Neuronal stem cell (in vitro differentiated cells): ENCODE measurements around the gene RABL6. TPM values are rescaled to one million over a fixed set of nuclear protein-coding genes. Genes with fewer than 3 reads are reported as not detected.

ENCODE experiments used
- DNase-seq: peaks from one replicate; pipeline ENCODE4 v3.0.0-alpha.2; 2013; ENCODE audit warnings: low spot score
- H2AFZ ChIP-seq: one replicate; pipeline ENCODE4 v1.6.1; 2013; ENCODE audit warnings: mild to moderate bottlenecking, low read length, inconsistent platforms
- H2AK5ac ChIP-seq: 2 replicates; pipeline ENCODE4 v1.6.1; 2013; ENCODE audit warnings: low read depth, mild to moderate bottlenecking, inconsistent platforms, low read length, moderate library complexity, mixed read lengths
- H2BK120ac ChIP-seq: 2 replicates; pipeline ENCODE4 v1.6.1; 2013; ENCODE audit warnings: low read depth, mild to moderate bottlenecking, inconsistent platforms, low read length, moderate library complexity, mixed read lengths
- H2BK12ac ChIP-seq: one replicate; pipeline ENCODE4 v1.6.1; 2013; ENCODE audit warnings: low read length, inconsistent platforms
- H2BK15ac ChIP-seq: 2 replicates; pipeline ENCODE4 v1.6.1; 2013; ENCODE audit warnings: mild to moderate bottlenecking, low read length, inconsistent platforms, mixed read lengths
- H2BK5ac ChIP-seq: one replicate; pipeline ENCODE4 v1.6.1; 2013; ENCODE audit warnings: inconsistent platforms, mild to moderate bottlenecking, low read length, moderate library complexity
- H3K14ac ChIP-seq: one replicate; pipeline ENCODE4 v1.6.1; 2013; ENCODE audit warnings: low read length, inconsistent platforms
- H3K18ac ChIP-seq: 2 replicates; pipeline ENCODE4 v1.6.1; 2013; ENCODE audit warnings: low read length, inconsistent platforms
- H3K23ac ChIP-seq: 2 replicates; pipeline ENCODE4 v1.6.1; 2013; ENCODE audit warnings: low read depth, mild to moderate bottlenecking, mixed read lengths, low read length, inconsistent platforms; ENCODE audit not compliant: poor library complexity
- H3K27ac ChIP-seq: replicated peaks from 3 replicates; pipeline ENCODE4 v1.5.1; 2013; ENCODE audit warnings: low read length, inconsistent platforms
- H3K27me3 ChIP-seq, 3 experiments: 2 replicates each; pipeline ENCODE4 v1.6.1; 2013; ENCODE audit warnings: low read length in 3 of 3, mild to moderate bottlenecking in 2 of 3, inconsistent platforms in 1 of 3, low read depth in 1 of 3, mixed read lengths in 1 of 3, moderate library complexity in 1 of 3; ENCODE audit not compliant: control insufficient read depth in 3 of 3, insufficient read depth in 3 of 3
- H3K36me3 ChIP-seq, 2 donors: replicated peaks in 1 of 2; 2 replicates each; pipeline ENCODE4 v1.6.1; 2013; ENCODE audit warnings: low read length in 2 of 2; ENCODE audit not compliant: control insufficient read depth in 2 of 2, insufficient read depth in 2 of 2
- H3K4ac ChIP-seq: 2 replicates; pipeline ENCODE4 v1.6.1; 2013; ENCODE audit warnings: inconsistent platforms, mild to moderate bottlenecking, low read length, moderate library complexity
- H3K4me1 ChIP-seq, 2 donors: 1 replicate in 1 of 2; 2 replicates in 1 of 2; pipeline ENCODE4 v1.6.1; 2013; ENCODE audit warnings: low read length in 2 of 2, low read depth in 1 of 2; ENCODE audit not compliant: control insufficient read depth in 2 of 2, insufficient read depth in 1 of 2
- H3K4me2 ChIP-seq: one replicate; pipeline ENCODE4 v1.6.1; 2013; ENCODE audit warnings: mild to moderate bottlenecking, low read length, inconsistent platforms; ENCODE audit not compliant: insufficient read depth, poor library complexity, severe bottlenecking
- H3K4me3 ChIP-seq, 2 donors: 2 replicates each; pipeline ENCODE4 v1.5.1; 2013; ENCODE audit warnings: low read length in 2 of 2, mild to moderate bottlenecking in 2 of 2, inconsistent platforms in 1 of 2, moderate library complexity in 1 of 2
- H3K79me1 ChIP-seq: one replicate; pipeline ENCODE4 v1.6.1; 2013; ENCODE audit warnings: low read depth, mild to moderate bottlenecking, inconsistent platforms, low read length, moderate library complexity
- H3K9ac ChIP-seq: one replicate; pipeline ENCODE4 v1.6.1; 2013; ENCODE audit warnings: mild to moderate bottlenecking, low read depth, low read length, inconsistent platforms; ENCODE audit not compliant: poor library complexity
- H3K9me3 ChIP-seq, 2 donors: replicated peaks in 1 of 2; 2 replicates each; pipeline versions ENCODE3 to v1.6.1; 2013; ENCODE audit warnings: low read length in 2 of 2, mild to moderate bottlenecking in 2 of 2, inconsistent platforms in 1 of 2, low read depth in 1 of 2, mixed read lengths in 1 of 2, moderate library complexity in 1 of 2; ENCODE audit not compliant: control insufficient read depth in 2 of 2, insufficient read depth in 1 of 2
- H4K8ac ChIP-seq: one replicate; pipeline ENCODE4 v1.6.1; 2013; ENCODE audit warnings: low read depth, mild to moderate bottlenecking, inconsistent platforms, low read length, moderate library complexity
- H4K91ac ChIP-seq: one replicate; pipeline ENCODE4 v1.6.1; 2013; ENCODE audit warnings: low read length, low read depth, mild to moderate bottlenecking, inconsistent platforms; ENCODE audit not compliant: poor library complexity
- WGBS, 2 donors: extraction: QIAGEN DNeasy Blood & Tissue Kit; methylation state at CpG; one replicate each; pipeline ENCODE4 v1.1.7; 2013; ENCODE audit warnings: missing lambda C conversion rate in 2 of 2, mixed read lengths in 1 of 2; ENCODE audit not compliant: insufficient read length in 2 of 2, insufficient replicate concordance in 1 of 2; ENCODE audit errors: extremely low coverage in 2 of 2; 5-methylcytosine and 5-hydroxymethylcytosine counted together
- polyA plus RNA-seq, 2 experiments: library from polyadenylated mRNA; stranded (reverse); fragments of 200-250 nt; gene quantifications; one replicate each; pipeline ENCODE4 v1.2.3, GENCODE V29; 2013

Gene RABL6
- polyA plus RNA-seq (2013, experiment 1 of 2), result 115 TPM
- 112 TPM for polyA plus RNA-seq (2013, experiment 2 of 2)

DNA sequence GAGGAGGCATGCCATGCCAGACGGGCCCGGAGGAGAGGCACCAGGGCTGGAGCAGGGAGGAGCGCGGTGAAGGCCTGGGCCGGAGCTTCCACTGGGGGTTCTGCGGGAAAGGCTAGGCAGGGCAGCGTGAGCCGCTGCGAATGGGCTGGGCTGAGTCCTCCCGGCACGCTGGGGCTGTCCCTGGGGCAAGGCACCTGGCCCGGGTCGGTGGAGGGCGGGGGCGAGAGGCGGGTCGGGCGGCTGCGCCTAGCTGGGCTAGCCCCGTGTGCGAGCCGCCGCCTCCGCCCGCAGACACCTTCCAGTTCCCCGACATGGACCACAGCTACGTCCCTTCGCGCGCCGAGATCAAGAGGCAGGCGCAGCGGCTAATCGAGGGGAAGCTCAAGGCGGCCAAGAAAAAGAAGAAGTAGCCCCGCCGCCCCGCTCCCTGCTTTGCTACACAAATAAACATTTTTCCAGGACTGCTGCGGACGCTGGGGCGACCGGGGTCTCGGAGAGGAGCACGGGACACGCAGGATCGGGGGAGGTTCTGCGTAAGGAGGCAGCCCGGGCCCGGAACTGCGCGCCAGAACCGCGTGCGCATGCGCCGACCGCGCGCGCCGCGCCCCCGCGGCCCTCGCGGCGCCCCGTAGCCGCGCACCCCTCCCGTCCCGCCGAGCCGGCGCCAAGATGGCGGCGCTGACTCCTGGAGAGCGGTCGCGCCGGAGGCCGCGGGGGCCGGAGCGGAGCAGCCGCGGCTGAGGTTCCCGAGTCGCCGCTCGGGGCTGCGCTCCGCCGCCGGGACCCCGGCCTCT lies at the start of gene RABL6:
TSS of gene RABL6 (plus strand) at position 668 of the 794 bp plus-strand sequence. CDS start 249 bp downstream, outside the sequence.
- Histone ChIP-seq H3K4ac (peak within 1 kb of the TSS; percentile 84), H3K27me3 (no peaks in the 10 kb centered on the region), H3K14ac (peak within 1 kb of the TSS; percentile 89), H2BK15ac (peak within 1 kb of the TSS; percentile 93), H3K9ac (peak within 1 kb of the TSS; percentile 93), H3K23ac (peak within 1 kb of the TSS; percentile 97), H2BK120ac (no peak within 1 kb of the TSS), H3K4me1 (peaks cover 8 to 15% of the 10 kb centered on the region in 2 donors), H3K9me3 (peaks cover 2% of the 10 kb centered on the region in 2 donors), H3K4me3 (peak within 1 kb of the TSS; percentile 91 to 96), H3K27ac (peak within 1 kb of the TSS; percentile 63), H2BK5ac (peak within 1 kb of the TSS; percentile 90), H3K36me3 (peaks cover 5 to 55% of the 10 kb centered on the region in 2 donors), H3K4me2 (peak within 1 kb of the TSS; percentile 99), H4K91ac (no peak within 1 kb of the TSS), H2AFZ (peak within 1 kb of the TSS; percentile 96), H4K8ac (peak within 1 kb of the TSS; percentile 98), H2BK12ac (peak within 1 kb of the TSS; percentile 75), H3K79me1 (peaks cover 12% of the 10 kb centered on the region), H2AK5ac (peak within 1 kb of the TSS; percentile 99), H3K18ac (peak within 1 kb of the TSS; percentile 98)
- peak; percentile 75 for DNase-seq
- no CpG with 5 or more reads among the region's 96 CpGs for WGBS, 2 donors

GRCh38 chr9:136759001-136759400 lies 48.7 kb upstream of the RABL6 start:
- no peak for DNase-seq
- Histone ChIP-seq H2AFZ (no peak overlapping the region), H2AK5ac (peak overlapping the region; percentile 92)

DNA sequence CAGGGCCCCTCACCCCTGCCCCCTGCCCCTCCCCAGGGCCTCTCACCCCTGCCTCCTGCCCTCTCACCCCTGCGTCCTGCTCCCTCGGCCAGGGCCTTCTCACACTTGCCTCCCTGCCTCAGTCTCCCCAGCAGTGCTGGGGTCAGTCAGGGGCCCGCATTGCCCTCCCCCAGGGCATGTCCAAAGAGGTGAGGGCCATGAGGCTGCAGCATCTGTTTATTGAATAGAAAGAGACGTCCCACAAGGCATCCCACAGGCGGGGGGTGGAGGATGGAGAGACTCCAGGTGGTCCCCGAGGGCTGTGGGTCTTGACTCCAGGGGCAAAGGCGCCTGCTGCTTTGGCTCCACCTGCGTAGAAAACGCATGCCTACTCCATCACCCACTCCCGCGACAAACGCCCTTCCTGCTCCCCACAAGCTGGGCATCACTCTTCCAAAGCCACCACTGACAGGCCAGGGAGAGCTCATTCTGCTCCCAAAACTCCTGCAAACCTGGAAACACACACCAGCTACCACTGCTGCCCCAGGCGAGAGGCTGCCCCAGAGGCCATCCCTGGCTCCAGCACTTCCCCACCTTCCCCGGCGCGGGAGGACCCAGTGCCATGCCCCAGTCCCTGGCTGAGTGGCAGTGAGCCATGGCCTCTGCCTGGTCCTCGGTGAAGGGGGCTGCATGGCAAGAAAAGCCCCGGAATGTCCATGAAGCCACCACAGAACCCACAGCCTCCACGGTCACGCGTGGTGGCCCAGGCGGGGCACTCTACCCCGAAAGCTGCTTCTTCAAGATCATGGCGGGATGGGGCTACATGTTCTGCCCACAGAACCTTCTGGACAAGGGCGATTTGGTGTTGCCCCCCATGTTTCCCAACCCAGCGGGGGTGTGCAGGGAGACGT lies 48.1 kb upstream of the RABL6 start:
- H3K9ac ChIP-seq, result peak overlapping the region; percentile 44
- H2BK120ac ChIP-seq, result no peak overlapping the region
- peak overlapping the region; percentile 43 for H3K23ac ChIP-seq
- H4K91ac ChIP-seq, result no peak overlapping the region
- no peak overlapping the region for H3K27ac ChIP-seq
- peak overlapping the region; percentile 92 for H2AFZ ChIP-seq
- peak overlapping the region; percentile 80 for H3K18ac ChIP-seq
- H3K4me3 ChIP-seq, result no peak overlapping the region
- peaks cover 0 to 2% of the 10 kb centered on the region in 2 donors for H3K9me3 ChIP-seq
- H3K4me2 ChIP-seq, result no peak overlapping the region
- H2AK5ac ChIP-seq, result peak overlapping the region; percentile 92
- H3K14ac ChIP-seq, result peak overlapping the region; percentile 82
- H3K36me3 ChIP-seq, result no peaks in the 10 kb centered on the region
- peak overlapping the region; percentile 76 for H2BK15ac ChIP-seq
- H3K79me1 ChIP-seq, result no peaks in the 10 kb centered on the region
- no CpG with 5 or more reads among the region's 27 CpGs for WGBS, 2 donors
- peak overlapping the region; percentile 84 for H2BK12ac ChIP-seq
- H3K27me3 ChIP-seq, result no peaks in the 10 kb centered on the region
- peaks cover 11% of the 10 kb centered on the region in 2 donors for H3K4me1 ChIP-seq
- H2BK5ac ChIP-seq, result peak overlapping the region; percentile 90
- DNase-seq, result no peak
- H4K8ac ChIP-seq, result peak overlapping the region; percentile 92
- H3K4ac ChIP-seq, result no peak overlapping the region

More at GRCh38 chr9:136759001-136759400, 48.7 kb upstream of the RABL6 start:
- no peak overlapping the region for H2BK5ac ChIP-seq
- H3K79me1 ChIP-seq, result no peaks in the 10 kb centered on the region
- peak overlapping the region; percentile 76 for H2BK15ac ChIP-seq
- H2BK12ac ChIP-seq, result peak overlapping the region; percentile 24
- no peaks in the 10 kb centered on the region for H3K36me3 ChIP-seq
- peaks cover 0 to 2% of the 10 kb centered on the region in 2 donors for H3K9me3 ChIP-seq
- H3K14ac ChIP-seq, result no peak overlapping the region
- no peak overlapping the region for H4K91ac ChIP-seq
- H3K4me1 ChIP-seq, result peaks cover 11% of the 10 kb centered on the region in 2 donors
- H3K23ac ChIP-seq, result no peak overlapping the region
- no peak overlapping the region for H3K27ac ChIP-seq
- no peak overlapping the region for H2BK120ac ChIP-seq
- H3K27me3 ChIP-seq, result peaks cover 0 to 2% (median 0%) of the 10 kb centered on the region in 3 experiments
- H3K4me3 ChIP-seq, result no peak overlapping the region
- H3K9ac ChIP-seq, result no peak overlapping the region
- no peak overlapping the region for H4K8ac ChIP-seq
- no peak overlapping the region for H3K4ac ChIP-seq
- no peak overlapping the region for H3K4me2 ChIP-seq
- WGBS, 2 donors, result no CpG with 5 or more reads among the region's 9 CpGs
- peak overlapping the region; percentile 13 for H3K18ac ChIP-seq
